H1 (cell line): Measurements from ENCODE around the gene DPH1. TPM values are rescaled to one million over a fixed set of nuclear protein-coding genes. Genes with fewer than 3 reads are reported as not detected.
A peak's percentile ranks its signal among the peaks of the same experiment; 100 is the strongest.

Source experiments
- CTCF ChIA-PET: fragments of 300-600 bp; sonication (Branson Sonifier 250); formaldehyde crosslinking; loops from one replicate; lab custom pipeline; 2021; ENCODE audit not compliant: partially characterized antibody; lab: Charles Lee
- POLR2A ChIA-PET: fragments of 300-600 bp; sonication (Branson Sonifier 250); formaldehyde crosslinking; loops from one replicate; lab custom pipeline; 2021; ENCODE audit warnings: inconsistent platforms; ENCODE audit not compliant: partially characterized antibody; lab: Charles Lee
- DNase-seq, 2 experiments: peaks; one replicate each; pipeline versions ENCODE4 v3.0.0 to v3.0.0-alpha.2; 2010 to 2022; ENCODE audit warnings: low spot score in 2 of 2, low read depth in 1 of 2, mixed read lengths in 1 of 2
- FAIRE-seq: peaks from 2 replicates; lab custom pipeline; 2011; peaks lifted over from hg19 to GRCh38; lab: Jason Lieb, UNC
- H2AFZ ChIP-seq: 2 replicates; pipeline ENCODE4 v1.8.1; 2012; ENCODE audit warnings: low read length, inconsistent platforms
- H2AK5ac ChIP-seq: 2 replicates; pipeline ENCODE4 v1.6.1; 2013; ENCODE audit warnings: low read depth, low read length
- H2BK120ac ChIP-seq: replicated peaks from 2 replicates; pipeline ENCODE3; 2013; ENCODE audit warnings: low read depth, low read length, inconsistent platforms
- H2BK12ac ChIP-seq: 2 replicates; pipeline ENCODE4 v1.6.1; 2013; ENCODE audit warnings: low read depth, low read length
- H2BK15ac ChIP-seq: 2 replicates; pipeline ENCODE4 v1.6.1; 2013; ENCODE audit warnings: low read length
- H2BK20ac ChIP-seq: 2 replicates; pipeline ENCODE4 v1.6.1; 2013; ENCODE audit warnings: low read length
- H2BK5ac ChIP-seq: 2 replicates; pipeline ENCODE4 v1.6.1; 2013; ENCODE audit warnings: low read depth, low read length
- H3K14ac ChIP-seq: 2 replicates; pipeline ENCODE4 v1.6.1; 2013; ENCODE audit warnings: inconsistent platforms; ENCODE audit not compliant: insufficient read length
- H3K18ac ChIP-seq: 2 replicates; pipeline ENCODE4 v1.6.1; 2013; ENCODE audit warnings: low read length; ENCODE audit errors: extremely low read depth
- H3K23ac ChIP-seq: 2 replicates; pipeline ENCODE4 v1.6.1; 2013; ENCODE audit warnings: inconsistent platforms; ENCODE audit not compliant: insufficient read length
- H3K23me2 ChIP-seq: 2 replicates; pipeline ENCODE4 v1.6.1; 2013; ENCODE audit warnings: low read depth, low read length
- H3K27ac ChIP-seq: 2 replicates; pipeline ENCODE4 v1.6.1; 2011; ENCODE audit warnings: low read depth, low read length, inconsistent platforms
- H3K27me3 ChIP-seq, 4 experiments: replicated peaks in 1 of 4; 1 replicate in 1 of 4; 2 replicates in 3 of 4; pipeline versions ENCODE4 v1.6.1 to v1.8.1; 2011 to 2013; ENCODE audit warnings: low read length in 3 of 4, mild to moderate bottlenecking in 3 of 4, inconsistent platforms in 2 of 4, mixed read lengths in 2 of 4, moderate library complexity in 1 of 4; ENCODE audit not compliant: control insufficient read depth in 3 of 4, insufficient read depth in 3 of 4; ENCODE audit errors: extremely low read depth in 1 of 4
- H3K36me3 ChIP-seq, 4 experiments: 2 replicates each; pipeline versions ENCODE4 v1.6.1 to v1.8.1; 2011 to 2013; ENCODE audit warnings: mild to moderate bottlenecking in 4 of 4, low read length in 3 of 4, moderate library complexity in 2 of 4, control low read depth in 1 of 4, inconsistent platforms in 1 of 4; ENCODE audit not compliant: insufficient read depth in 4 of 4, control insufficient read depth in 2 of 4
- H3K4ac ChIP-seq: replicated peaks from 2 replicates; pipeline ENCODE3; 2013; ENCODE audit warnings: low read length, low read depth, mixed read lengths, inconsistent platforms; ENCODE audit not compliant: insufficient read length
- H3K4me1 ChIP-seq, 4 experiments: replicated peaks in 1 of 4; 1 replicate in 1 of 4; 2 replicates in 3 of 4; pipeline versions ENCODE4 v1.6.1 to v1.8.1; 2011 to 2013; ENCODE audit warnings: low read length in 3 of 4, inconsistent platforms in 2 of 4, mixed read lengths in 1 of 4; ENCODE audit not compliant: insufficient read depth in 4 of 4, control insufficient read depth in 3 of 4
- H3K4me2 ChIP-seq, 2 experiments: 2 replicates each; pipeline versions ENCODE4 v1.6.1 to v1.8.1; 2011 to 2013; ENCODE audit warnings: low read depth in 2 of 2, low read length in 2 of 2, control low read depth in 1 of 2, inconsistent platforms in 1 of 2, mild to moderate bottlenecking in 1 of 2; ENCODE audit not compliant: insufficient read depth in 1 of 2
- H3K4me3 ChIP-seq, 4 experiments: fragments of 200-600, 300-600 bp in 1 of 4; sonication (generic), shearing (Covaris generic), sonication (Bioruptor Twin) in 1 of 4; 2 replicates each; pipeline versions ENCODE4 v1.5.1 to v1.8.1; 2011 to 2016; ENCODE audit warnings: low read length in 4 of 4, low read depth in 3 of 4, control low read depth in 2 of 4, inconsistent platforms in 2 of 4, mild to moderate bottlenecking in 2 of 4, mixed read lengths in 1 of 4, moderate library complexity in 1 of 4; ENCODE audit not compliant: insufficient read depth in 2 of 4; ENCODE audit errors: extremely low read depth in 1 of 4
- H3K56ac ChIP-seq: replicated peaks from 2 replicates; pipeline ENCODE3; 2013; ENCODE audit warnings: low read depth, mild to moderate bottlenecking, mixed read lengths, low read length, inconsistent platforms; ENCODE audit not compliant: insufficient read length
- H3K79me1 ChIP-seq: 2 replicates; pipeline ENCODE4 v1.6.1; 2013; ENCODE audit warnings: low read depth, low read length, control low read depth
- H3K79me2 ChIP-seq, 2 experiments: 2 replicates each; pipeline versions ENCODE4 v1.6.1 to v1.8.1; 2012 to 2013; ENCODE audit warnings: low read length in 2 of 2, mild to moderate bottlenecking in 2 of 2, inconsistent platforms in 1 of 2; ENCODE audit not compliant: insufficient read depth in 2 of 2, control insufficient read depth in 1 of 2
- H3K9ac ChIP-seq, 4 experiments: replicated peaks in 1 of 4; 1 replicate in 1 of 4; 2 replicates in 3 of 4; pipeline versions ENCODE4 v1.6.1 to v1.8.1; 2011 to 2013; ENCODE audit warnings: low read depth in 3 of 4, low read length in 3 of 4, control low read depth in 2 of 4, mild to moderate bottlenecking in 2 of 4, moderate library complexity in 2 of 4, inconsistent platforms in 1 of 4; ENCODE audit errors: extremely low read depth in 1 of 4
- H3K9me3 ChIP-seq, 2 experiments: 2 replicates each; pipeline versions ENCODE4 v1.6.1 to v1.8.1; 2012 to 2013; ENCODE audit warnings: mild to moderate bottlenecking in 2 of 2, moderate library complexity in 2 of 2, control low read depth in 1 of 2, inconsistent platforms in 1 of 2, low read depth in 1 of 2, low read length in 1 of 2, mixed read lengths in 1 of 2; ENCODE audit not compliant: insufficient read depth in 2 of 2
- H4K20me1 ChIP-seq, 2 experiments: replicated peaks in 1 of 2; 2 replicates each; pipeline versions ENCODE3 to v1.8.1; 2011 to 2013; ENCODE audit warnings: inconsistent platforms in 2 of 2, low read length in 2 of 2, mild to moderate bottlenecking in 1 of 2; ENCODE audit not compliant: insufficient read depth in 2 of 2, control insufficient read depth in 1 of 2
- H4K5ac ChIP-seq: 2 replicates; pipeline ENCODE4 v1.6.1; 2013; ENCODE audit warnings: low read length, low read depth, mixed read lengths, inconsistent platforms; ENCODE audit not compliant: insufficient read length
- H4K8ac ChIP-seq: 2 replicates; pipeline ENCODE4 v1.8.0; 2013; ENCODE audit warnings: mild to moderate bottlenecking, moderate library complexity, low read length, inconsistent platforms; ENCODE audit not compliant: insufficient read depth; ENCODE audit errors: extremely low read depth
- H4K91ac ChIP-seq: replicated peaks from 2 replicates; pipeline ENCODE3; 2013; ENCODE audit warnings: low read length, mixed read lengths, inconsistent platforms; ENCODE audit not compliant: insufficient read length
- BACH1 ChIP-seq: IDR thresholded peaks from 2 replicates; pipeline ENCODE4 v1.6.1; 2012; ENCODE audit warnings: low read length, improper control_type of control experiment
- CBX5 ChIP-seq: fragments of 300-800, 300-1000 bp; sonication (generic); IDR thresholded peaks from 2 replicates; pipeline ENCODE4 v1.7.1; 2016; ENCODE audit warnings: antibody characterized with exemption, low read length, low read depth
- CEBPB ChIP-seq: IDR thresholded peaks from 2 replicates; pipeline ENCODE4 v1.6.1; 2012; ENCODE audit warnings: low read depth, low read length
- EZH2 ChIP-seq: fragments of 200-600 bp; sonication (generic); IDR thresholded peaks from 2 replicates; pipeline ENCODE4 v1.7.1; 2012; ENCODE audit warnings: low read depth, mild to moderate bottlenecking, moderate library complexity, low read length, inconsistent platforms; ENCODE audit not compliant: severe bottlenecking
- POLR2AphosphoS5 ChIP-seq: IDR thresholded peaks from 2 replicates; pipeline ENCODE4 v1.6.1; 2011; ENCODE audit warnings: low read depth, low read length
- SP1 ChIP-seq: IDR thresholded peaks from 2 replicates; pipeline ENCODE4 v1.6.1; 2011; ENCODE audit warnings: low read depth, low read length
- SRF ChIP-seq: IDR thresholded peaks from 2 replicates; pipeline ENCODE4 v1.6.1; 2011; ENCODE audit warnings: mild to moderate bottlenecking, low read depth, low read length, moderate library complexity
- WGBS, 2 experiments: shearing (Covaris generic) in 1 of 2; methylation state at CpG; one replicate each; pipeline versions ENCODE4 v1.1.6 to v1.1.7; 2013 to 2015; ENCODE audit warnings: low lambda C conversion rate in 2 of 2, mixed read lengths in 2 of 2, inconsistent platforms in 1 of 2, low coverage in 1 of 2, missing lambda C conversion rate in 1 of 2; ENCODE audit not compliant: insufficient replicate concordance in 2 of 2, insufficient coverage in 1 of 2, insufficient read length in 1 of 2; ENCODE audit errors: extremely low coverage in 1 of 2, missing lambda C conversion rate in 1 of 2; 5-methylcytosine and 5-hydroxymethylcytosine counted together
- polyA plus RNA-seq, 7 experiments: library from polyadenylated mRNA; depleted of rRNA in 3 of 7; stranded (reverse) in 5 of 7; unstranded in 2 of 7; fragments of >200 nt in 5 of 7; fragments of 200-250 nt in 2 of 7; gene quantifications; 1 replicate in 5 of 7; 2 replicates in 1 of 7; 4 replicates in 1 of 7; pipeline versions ENCODE4 v1.2.1 to v1.2.3, GENCODE V29; 2011 to 2013; ENCODE audit warnings: missing spikeins in 2 of 7, mixed read lengths in 2 of 7
- total RNA-seq: library from RNA; stranded (reverse); fragmentation: NEBNext Ultra II Directional; extraction: Animal tissue kit (Norgen Biotek cat#: 25700); gene quantifications from 2 replicates; pipeline ENCODE4 v1.2.1, GENCODE V29; 2021
- TF ChIP-seq, protein P1 (sequence below), 3 experiments: IDR thresholded peaks; 1 replicate in 2 of 3; 2 replicates in 1 of 3; pipeline versions ENCODE4 v1.5.1 to v1.6.1; 2011; ENCODE audit warnings: low read length in 3 of 3, mild to moderate bottlenecking in 3 of 3, inconsistent platforms in 2 of 3, low read depth in 1 of 3, moderate library complexity in 1 of 3; ENCODE audit not compliant: insufficient read depth in 1 of 3; ENCODE audit errors: control extremely low read depth in 1 of 3

Gene DPH1
- total and polyA plus RNA-seq, 2 of the 8 experiments (the other 6 are each of a cell fraction or from before 2014, with no cell fraction given), result 24.9 to 30.0 TPM

- Histone ChIP-seq H2BK5ac (no peak overlapping the region), H2BK120ac (no peak overlapping the region), H3K14ac (no peak overlapping the region), H3K56ac (no peak overlapping the region), H3K4me2 (peak overlapping the region; percentile 3 to 68; a peak in 3 of 4 replicates), H3K4me3 (peak overlapping the region in 1 of 4 experiments; percentile 54; a peak in 2 of 8 replicates), H3K79me2 (no peaks in the 10 kb centered on the region), H2AFZ (no peak overlapping the region), H3K23me2 (peaks cover 9% of the 10 kb centered on the region; the same call in 1 of the 2 replicates), H4K91ac (no peak overlapping the region), H4K5ac (no peak overlapping the region), H3K4ac (no peak overlapping the region), H2BK20ac (no peak overlapping the region), H3K9me3 (no peaks in the 10 kb centered on the region), H3K23ac (no peak overlapping the region), H4K8ac (peak overlapping the region; percentile 71; the same call in 1 of the 2 replicates), H3K27ac (no peak overlapping the region), H3K4me1 (peaks cover 0 to 10% (median 6%) of the 10 kb centered on the region in 4 experiments; a peak in 5 of 7 replicates), H3K36me3 (peaks cover 0 to 6% (median 0%) of the 10 kb centered on the region in 4 experiments; a peak in 1 of 8 replicates), H2BK15ac (0 out of 2 replicates have a peak overlapping the region, but pooled peaks have one; percentile 29), H2AK5ac (no peak overlapping the region), H3K18ac (no peak overlapping the region), H3K9ac (no peak overlapping the region), H3K79me1 (no peaks in the 10 kb centered on the region), H2BK12ac (peak overlapping the region; percentile 27; the same call in 1 of the 2 replicates), H4K20me1 (peaks cover 12 to 16% of the 10 kb centered on the region in 2 experiments), H3K27me3 (peaks cover 59 to 84% (median 80%) of the 10 kb centered on the region in 4 experiments)
- WGBS, 2 experiments, result 13% methylated on average over 44 of the region's 81 CpGs; no CpG with 5 or more reads in 1 of the 2 experiments
- ChIA-PET POLR2A (interaction anchor here (0.6 to 0.8 kb wide), 2 partner anchors 12 to 24 kb away, joined by 3 read pairs; no protein-coding TSS in a partner anchor), CTCF (interaction anchor here (0.6 to 2.5 kb wide), 7 partner anchors 10 to 194 kb away, joined by 3 to 10 read pairs (median 4); no protein-coding TSS in a partner anchor)
- DNase-seq, result peak in 1 of 2 experiments; percentile 55
- no peak for FAIRE-seq
- TF ChIP-seq, protein P1, sequence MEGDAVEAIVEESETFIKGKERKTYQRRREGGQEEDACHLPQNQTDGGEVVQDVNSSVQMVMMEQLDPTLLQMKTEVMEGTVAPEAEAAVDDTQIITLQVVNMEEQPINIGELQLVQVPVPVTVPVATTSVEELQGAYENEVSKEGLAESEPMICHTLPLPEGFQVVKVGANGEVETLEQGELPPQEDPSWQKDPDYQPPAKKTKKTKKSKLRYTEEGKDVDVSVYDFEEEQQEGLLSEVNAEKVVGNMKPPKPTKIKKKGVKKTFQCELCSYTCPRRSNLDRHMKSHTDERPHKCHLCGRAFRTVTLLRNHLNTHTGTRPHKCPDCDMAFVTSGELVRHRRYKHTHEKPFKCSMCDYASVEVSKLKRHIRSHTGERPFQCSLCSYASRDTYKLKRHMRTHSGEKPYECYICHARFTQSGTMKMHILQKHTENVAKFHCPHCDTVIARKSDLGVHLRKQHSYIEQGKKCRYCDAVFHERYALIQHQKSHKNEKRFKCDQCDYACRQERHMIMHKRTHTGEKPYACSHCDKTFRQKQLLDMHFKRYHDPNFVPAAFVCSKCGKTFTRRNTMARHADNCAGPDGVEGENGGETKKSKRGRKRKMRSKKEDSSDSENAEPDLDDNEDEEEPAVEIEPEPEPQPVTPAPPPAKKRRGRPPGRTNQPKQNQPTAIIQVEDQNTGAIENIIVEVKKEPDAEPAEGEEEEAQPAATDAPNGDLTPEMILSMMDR (IDR thresholded peaks at IDR 0.05; ENCODE audit: control extremely low read depth in 1 of 3, insufficient read depth in 1 of 3, low read depth in 1 of 3, low read length in 3 of 3), result no peak
- no peak for TF ChIP-seq SP1
- peak; percentile 88 for TF ChIP-seq EZH2
- no peak for TF ChIP-seq CBX5
- no peak for TF ChIP-seq SRF
- no peak for TF ChIP-seq CEBPB
- no peak for TF ChIP-seq BACH1
- TF ChIP-seq POLR2AphosphoS5, result no peak
Measured at GRCh38 chr17:2051061-2051932, 21.3 kb downstream of the DPH1 start.
